Measurements from ENCODE around the gene TRIM39.
"Not testable (repeated sequence)": the region's sequence is repeated elsewhere in the genome, so short reads cannot be mapped to it uniquely, and the experiment has no call there.

TRIM39 gene

GRCh38 chr6:30369280-30369679 is 42.6 kb downstream of the TRIM39 start:
- not testable (repeated sequence) for DNase-seq

GRCh38 chr6:30378290-30378937 is 51.7 kb downstream of the TRIM39 start:
- no peak for DNase-seq

- no peak for DNase-seq
Measured at GRCh38 chr6:30380464-30380863, 53.7 kb downstream of the TRIM39 start.

DNA sequence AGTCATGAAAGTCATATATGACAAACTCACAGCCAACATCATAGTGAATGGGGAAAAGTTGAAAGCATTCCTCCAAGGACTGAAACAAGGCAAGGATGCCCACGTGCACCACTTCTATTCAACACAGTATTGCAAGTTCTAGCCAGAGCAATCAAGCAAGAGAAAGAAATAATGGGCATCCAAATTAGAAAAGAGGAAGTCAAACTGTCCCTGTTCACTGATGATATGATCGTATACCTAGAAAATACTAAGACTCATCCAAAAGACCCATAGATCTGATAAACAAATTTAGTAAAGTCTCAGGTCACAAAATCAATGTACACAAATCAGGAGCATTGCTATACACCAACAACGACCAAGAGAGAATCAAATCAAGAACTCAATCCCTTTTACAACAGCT is 59.4 kb downstream of the TRIM39 start:
- no peak for DNase-seq

DNA sequence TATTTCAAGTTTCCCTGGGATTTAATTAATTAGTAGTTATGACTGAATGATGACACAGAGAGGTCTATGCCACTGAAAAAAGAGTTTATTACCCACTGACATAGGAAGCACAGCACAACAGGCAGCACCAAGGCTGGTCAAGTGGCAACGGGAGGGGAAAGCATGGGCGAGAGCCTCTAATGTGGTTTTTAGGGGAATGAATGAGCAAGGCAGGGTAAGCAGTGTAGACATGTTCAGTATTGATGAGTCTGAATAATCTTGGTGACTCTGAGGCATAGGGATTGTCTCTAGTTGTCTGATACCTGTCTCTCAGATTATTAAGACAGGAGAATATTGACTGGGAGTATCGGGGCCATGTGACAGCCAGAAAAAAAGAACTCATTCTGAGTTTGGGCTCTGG is 64.5 kb downstream of the TRIM39 start:
- DNase-seq: no peak

Measured in activated naive CD4-positive, alpha-beta T cell treated with anti-CD3 and anti-CD28 coated beads, Interleukin-2, amount 50 U/mL, for 16 hours (primary cell).